Epithelial cell of prostate (primary cell): ENCODE data around the gene GRK5.
"Not testable (repeated sequence)": the region's sequence is repeated elsewhere in the genome, so short reads cannot be mapped to it uniquely, and the experiment has no call there.

Experiments used
- DNase-seq: peaks from one replicate; pipeline ENCODE4 v3.0.0-alpha.2; 2011; ENCODE audit warnings: low read depth, low spot score
- H3K27ac ChIP-seq: fragments of 450-650 bp; 2 replicates; pipeline ENCODE4 v1.5.1; 2017; ENCODE audit warnings: mild to moderate bottlenecking

Gene GRK5

GRCh38 chr10:119459681-119460340 lies 252.4 kb downstream of the GRK5 start:
- no peak for DNase-seq
- H3K27ac ChIP-seq, result no peak overlapping the region

GRCh38 chr10:119460369-119461195 lies 253.2 kb downstream of the GRK5 start:
- peak overlapping the region; percentile 70 for H3K27ac ChIP-seq

GRCh38 chr10:119461380-119461779 lies 254.0 kb downstream of the GRK5 start:
- peak; percentile 64 for DNase-seq
- H3K27ac ChIP-seq, result peak overlapping the region; percentile 70

More at GRCh38 chr10:119460369-119461195, 253.2 kb downstream of the GRK5 start:
- DNase-seq, result no peak

- H3K27ac ChIP-seq, result peak overlapping the region; percentile 70
- DNase-seq, result no peak
These were observed 254.6 kb downstream of the GRK5 start for GRCh38 chr10:119461923-119462322.

- no peak for DNase-seq
These were observed 255.4 kb downstream of the GRK5 start for GRCh38 chr10:119462773-119463172.

GRCh38 chr10:119463195-119463594 lies 255.8 kb downstream of the GRK5 start:
- not testable (repeated sequence) for H3K27ac ChIP-seq, DNase-seq

More at GRCh38 chr10:119462773-119463172, 255.4 kb downstream of the GRK5 start:
- no peak overlapping the region for H3K27ac ChIP-seq

GRCh38 chr10:119465085-119465484 lies 257.7 kb downstream of the GRK5 start:
- H3K27ac ChIP-seq, result no peak overlapping the region
- no peak for DNase-seq

GRCh38 chr10:119466076-119466475 lies 258.7 kb downstream of the GRK5 start:
- DNase-seq, result no peak
- no peak overlapping the region for H3K27ac ChIP-seq

GRCh38 chr10:119466655-119467054 lies 259.3 kb downstream of the GRK5 start:
- DNase-seq, result peak; percentile 34
- no peak overlapping the region for H3K27ac ChIP-seq

- no peak for DNase-seq
- no peak overlapping the region for H3K27ac ChIP-seq
These were observed 261.4 kb downstream of the GRK5 start for GRCh38 chr10:119468542-119469324.

- H3K27ac ChIP-seq, result no peak overlapping the region
- DNase-seq, result no peak
These were observed 261.9 kb downstream of the GRK5 start for GRCh38 chr10:119469325-119469707.

- H3K27ac ChIP-seq, result no peak overlapping the region
- DNase-seq, result no peak
These were observed 262.5 kb downstream of the GRK5 start for GRCh38 chr10:119469846-119470245.

GRCh38 chr10:119470920-119471702 lies 263.7 kb downstream of the GRK5 start:
- no peak for DNase-seq
- no peak overlapping the region for H3K27ac ChIP-seq

- DNase-seq, result no peak
- no peak overlapping the region for H3K27ac ChIP-seq
These were observed 266.4 kb downstream of the GRK5 start for GRCh38 chr10:119473771-119474170.

GRCh38 chr10:119474606-119475005 lies 267.2 kb downstream of the GRK5 start:
- H3K27ac ChIP-seq, result no peak overlapping the region
- no peak for DNase-seq

GRCh38 chr10:119477444-119477843 lies 270.1 kb downstream of the GRK5 start:
- no peak for DNase-seq
- H3K27ac ChIP-seq, result no peak overlapping the region

- no peak overlapping the region for H3K27ac ChIP-seq
- DNase-seq, result no peak
These were observed 270.9 kb downstream of the GRK5 start for GRCh38 chr10:119478111-119478802.

GRCh38 chr10:119478811-119479341 lies 271.5 kb downstream of the GRK5 start:
- no peak overlapping the region for H3K27ac ChIP-seq
- DNase-seq, result no peak

- no peak for DNase-seq
- no peak overlapping the region for H3K27ac ChIP-seq
These were observed 272.2 kb downstream of the GRK5 start for GRCh38 chr10:119479532-119479931.
